Esophagus squamous epithelium (tissue), 4 donors: Measurements from ENCODE around the gene CCSER1.

ENCODE experiments used
- CTCF ChIP-seq, 6 experiments: fragments of 450-650 bp in 4 of 6; fragments of 200-600 bp in 2 of 6; sonication (generic) in 2 of 6; IDR thresholded peaks; one replicate each; pipeline ENCODE4 v1.5.1; 2016 to 2019; ENCODE audit warnings: antibody characterized with exemption in 6 of 6, mild to moderate bottlenecking in 4 of 6, moderate library complexity in 4 of 6
- POLR2A ChIP-seq, 4 donors: fragments of 450-650 bp; IDR thresholded peaks; one replicate each; pipeline ENCODE4 v1.6.1; 2017; ENCODE audit warnings: antibody characterized with exemption in 4 of 4, mild to moderate bottlenecking in 4 of 4, moderate library complexity in 3 of 4

DNA sequence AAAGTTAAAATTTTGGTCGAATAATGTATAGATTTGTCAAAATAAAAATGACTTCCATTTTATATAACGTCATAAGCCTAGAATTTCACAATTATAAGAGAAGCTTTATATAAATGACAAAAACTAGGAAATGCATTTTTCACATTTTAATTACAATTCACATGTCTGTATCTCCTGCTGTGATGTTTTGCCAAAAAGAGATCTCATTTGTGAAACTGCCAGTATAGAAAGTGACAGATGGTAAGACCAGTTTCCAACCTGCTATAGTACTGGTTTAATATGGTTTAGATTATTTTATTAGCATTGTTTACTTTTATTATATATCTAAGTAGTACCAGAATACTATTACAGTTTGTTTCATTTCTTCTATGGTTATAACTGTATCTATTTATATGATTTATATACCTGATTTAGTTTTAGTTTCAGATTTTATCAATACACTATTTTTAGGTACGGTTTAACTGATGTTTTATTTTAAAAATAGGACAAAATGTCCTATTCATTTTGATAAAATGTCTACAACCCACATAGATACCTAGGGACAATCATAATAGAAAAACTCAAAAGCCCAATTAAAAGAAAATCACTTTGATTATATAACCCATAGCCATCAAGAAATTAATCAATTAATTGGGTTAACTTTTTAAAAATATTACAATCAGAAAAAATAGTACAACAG lies 5.4 kb upstream of the CCSER1 start:
- TF ChIP-seq POLR2A (IDR thresholded peaks at IDR 0.05) (no peak), CTCF (IDR thresholded peaks at IDR 0.05) (no peak)
